Suppressor macrophage treated with lipopolysaccharide for 4 hours (primary cell): ENCODE measurements around the gene JOSD2.

Source experiments
- DNase-seq: peaks from one replicate; pipeline ENCODE4 v3.0.0-alpha.2; 2020

Gene JOSD2

GRCh38 chr19:50512999-50513745, 2.2 kb upstream of the JOSD2 start:
- no peak for DNase-seq

GRCh38 chr19:50512112-50512998, 1.4 kb upstream of the JOSD2 start:
- DNase-seq: no peak

- no peak for DNase-seq
These were observed 307 bp downstream of the JOSD2 start for GRCh38 chr19:50510700-50511068.

GRCh38 chr19:50510121-50510670, 795 bp downstream of the JOSD2 start:
- no peak for DNase-seq

GRCh38 chr19:50509366-50509765, 1.6 kb downstream of the JOSD2 start:
- no peak for DNase-seq

- DNase-seq: no peak
These were observed 2.2 kb downstream of the JOSD2 start for GRCh38 chr19:50508843-50509190.

- no peak for DNase-seq
These were observed 3.6 kb downstream of the JOSD2 start for GRCh38 chr19:50507376-50507775.

GRCh38 chr19:50506700-50507099, 4.3 kb downstream of the JOSD2 start:
- DNase-seq: no peak

GRCh38 chr19:50505856-50506611, 5.0 kb downstream of the JOSD2 start:
- no peak for DNase-seq

- DNase-seq: no peak
These were observed 9.2 kb downstream of the JOSD2 start for GRCh38 chr19:50501568-50502475.

GRCh38 chr19:50501186-50501567, 9.8 kb downstream of the JOSD2 start:
- no peak for DNase-seq

GRCh38 chr19:50500753-50501151, 10.2 kb downstream of the JOSD2 start:
- DNase-seq: no peak

GRCh38 chr19:50500060-50500752, 10.8 kb downstream of the JOSD2 start:
- no peak for DNase-seq

GRCh38 chr19:50498219-50499056, 12.6 kb downstream of the JOSD2 start:
- DNase-seq: no peak

- no peak for DNase-seq
These were observed 14.0 kb downstream of the JOSD2 start for GRCh38 chr19:50497022-50497405.

- DNase-seq: no peak
These were observed 14.6 kb downstream of the JOSD2 start for GRCh38 chr19:50496189-50497021.

- no peak for DNase-seq
These were observed 15.9 kb downstream of the JOSD2 start for GRCh38 chr19:50495020-50495531.

- DNase-seq: no peak
These were observed 16.6 kb downstream of the JOSD2 start for GRCh38 chr19:50494186-50495019.
